Loucy (cell line): ENCODE measurements around the gene CPNE6.

Source experiments
- H2AFZ ChIP-seq: fragments of 200-600 bp; sonication (generic); 2 replicates; pipeline ENCODE4 v1.6.0; 2016; ENCODE audit warnings: antibody characterized with exemption, mild to moderate bottlenecking, low read length, moderate library complexity
- H3F3A ChIP-seq: fragments of 200-600 bp; 2 replicates; pipeline ENCODE4 v1.6.0; 2016; ENCODE audit warnings: antibody characterized with exemption, low read depth, mild to moderate bottlenecking
- H3K27me3 ChIP-seq: fragments of 200-600 bp; sonication (generic); 2 replicates; pipeline ENCODE4 v1.6.1; 2014; ENCODE audit warnings: low read length, mild to moderate bottlenecking; ENCODE audit not compliant: insufficient read depth, poor library complexity, severe bottlenecking
- H3K36me3 ChIP-seq: fragments of 200-600 bp; sonication (generic); 2 replicates; pipeline ENCODE4 v1.6.1; 2016; ENCODE audit warnings: low read length; ENCODE audit not compliant: insufficient read depth
- H3K4me1 ChIP-seq: fragments of 200-600 bp; sonication (generic); 2 replicates; pipeline ENCODE4 v1.5.1; 2014; ENCODE audit warnings: low read length, mild to moderate bottlenecking; ENCODE audit not compliant: insufficient read depth, poor library complexity, severe bottlenecking
- H3K4me2 ChIP-seq: fragments of 200-600 bp; sonication (generic); 2 replicates; pipeline ENCODE4 v1.6.0; 2014; ENCODE audit warnings: antibody characterized with exemption, low read length, low read depth, mild to moderate bottlenecking; ENCODE audit not compliant: poor library complexity, severe bottlenecking
- H3K4me3 ChIP-seq: fragments of 200-600 bp; sonication (generic); 2 replicates; pipeline ENCODE4 v1.5.1; 2014; ENCODE audit warnings: low read length, mild to moderate bottlenecking, mixed read lengths; ENCODE audit not compliant: poor library complexity, severe bottlenecking
- H3K79me2 ChIP-seq: fragments of 200-600 bp; sonication (generic); 2 replicates; pipeline ENCODE4 v1.6.1; 2014; ENCODE audit warnings: low read length; ENCODE audit not compliant: insufficient read depth
- H3K9ac ChIP-seq: fragments of 200-600 bp; sonication (generic); 2 replicates; pipeline ENCODE4 v1.6.0; 2014; ENCODE audit warnings: mild to moderate bottlenecking, low read depth, low read length, moderate library complexity; ENCODE audit not compliant: poor library complexity, severe bottlenecking
- H3K9me2 ChIP-seq: fragments of 200-600 bp; sonication (generic); replicated peaks from 2 replicates; pipeline ENCODE4 v1.6.1; 2016; ENCODE audit warnings: low read depth, low read length, mixed read lengths
- H3K9me3 ChIP-seq: fragments of 200-600 bp; sonication (generic); 2 replicates; pipeline ENCODE4 v1.6.1; 2014; ENCODE audit warnings: mild to moderate bottlenecking, antibody characterized with exemption, low read length, low read depth; ENCODE audit not compliant: insufficient read depth
- H4K20me1 ChIP-seq: fragments of 200-600 bp; sonication (generic); 2 replicates; pipeline ENCODE4 v1.6.0; 2014; ENCODE audit warnings: antibody characterized with exemption, low read length, mild to moderate bottlenecking; ENCODE audit not compliant: insufficient read depth, poor library complexity, severe bottlenecking
- EZH2phosphoT487 ChIP-seq: fragments of 200-600 bp; IDR thresholded peaks from 2 replicates; pipeline ENCODE4 v1.6.1; 2018; ENCODE audit warnings: antibody characterized with exemption, mild to moderate bottlenecking, moderate library complexity, borderline replicate concordance
- TF ChIP-seq, protein P1 (sequence below): fragments of 200-600 bp; sonication (generic); conservative IDR thresholded peaks from 2 replicates; pipeline ENCODE4 v1.5.1; 2014; ENCODE audit warnings: mild to moderate bottlenecking, antibody characterized with exemption, low read length

Gene CPNE6

DNA sequence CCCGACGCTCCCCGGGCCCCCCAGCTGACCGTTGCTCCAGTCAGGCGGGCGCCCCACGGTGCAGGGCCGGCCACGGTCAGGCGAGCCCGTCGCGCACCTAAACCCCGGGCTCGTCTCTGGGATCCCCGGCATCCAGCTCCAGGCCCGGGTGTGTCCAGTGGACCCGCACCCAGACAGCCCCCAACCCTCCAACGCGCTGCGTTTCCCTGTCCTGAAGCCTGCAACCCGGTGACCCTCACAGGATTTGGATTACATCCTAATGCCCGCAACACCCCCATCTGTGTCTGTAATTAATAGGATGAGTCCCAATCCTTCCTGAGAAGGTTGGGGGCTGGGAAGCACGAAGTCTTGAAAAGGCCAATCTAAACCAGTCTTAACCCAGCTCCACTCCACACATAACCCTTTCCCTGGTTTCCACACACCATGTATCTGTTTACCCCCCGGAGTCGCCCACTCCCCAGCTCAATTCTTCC, 10.4 kb downstream of the CPNE6 start:
- Histone ChIP-seq H4K20me1 (no peaks in the 10 kb centered on the region), H2AFZ (no peak overlapping the region; the same call in 1 of the 2 replicates), H3K36me3 (no peaks in the 10 kb centered on the region), H3K79me2 (no peaks in the 10 kb centered on the region), H3K9ac (peak overlapping the region; percentile 65), H3K4me1 (peaks cover 21% of the 10 kb centered on the region), H3K27me3 (no peaks in the 10 kb centered on the region), H3K4me3 (peak overlapping the region; percentile 74), H3K9me2 (no peaks in the 10 kb centered on the region), H3F3A (no peaks in the 10 kb centered on the region), H3K4me2 (peak overlapping the region; percentile 74), H3K9me3 (no peaks in the 10 kb centered on the region)
- TF ChIP-seq, protein P1, sequence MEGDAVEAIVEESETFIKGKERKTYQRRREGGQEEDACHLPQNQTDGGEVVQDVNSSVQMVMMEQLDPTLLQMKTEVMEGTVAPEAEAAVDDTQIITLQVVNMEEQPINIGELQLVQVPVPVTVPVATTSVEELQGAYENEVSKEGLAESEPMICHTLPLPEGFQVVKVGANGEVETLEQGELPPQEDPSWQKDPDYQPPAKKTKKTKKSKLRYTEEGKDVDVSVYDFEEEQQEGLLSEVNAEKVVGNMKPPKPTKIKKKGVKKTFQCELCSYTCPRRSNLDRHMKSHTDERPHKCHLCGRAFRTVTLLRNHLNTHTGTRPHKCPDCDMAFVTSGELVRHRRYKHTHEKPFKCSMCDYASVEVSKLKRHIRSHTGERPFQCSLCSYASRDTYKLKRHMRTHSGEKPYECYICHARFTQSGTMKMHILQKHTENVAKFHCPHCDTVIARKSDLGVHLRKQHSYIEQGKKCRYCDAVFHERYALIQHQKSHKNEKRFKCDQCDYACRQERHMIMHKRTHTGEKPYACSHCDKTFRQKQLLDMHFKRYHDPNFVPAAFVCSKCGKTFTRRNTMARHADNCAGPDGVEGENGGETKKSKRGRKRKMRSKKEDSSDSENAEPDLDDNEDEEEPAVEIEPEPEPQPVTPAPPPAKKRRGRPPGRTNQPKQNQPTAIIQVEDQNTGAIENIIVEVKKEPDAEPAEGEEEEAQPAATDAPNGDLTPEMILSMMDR: no peak
- no peak for TF ChIP-seq EZH2phosphoT487

DNA sequence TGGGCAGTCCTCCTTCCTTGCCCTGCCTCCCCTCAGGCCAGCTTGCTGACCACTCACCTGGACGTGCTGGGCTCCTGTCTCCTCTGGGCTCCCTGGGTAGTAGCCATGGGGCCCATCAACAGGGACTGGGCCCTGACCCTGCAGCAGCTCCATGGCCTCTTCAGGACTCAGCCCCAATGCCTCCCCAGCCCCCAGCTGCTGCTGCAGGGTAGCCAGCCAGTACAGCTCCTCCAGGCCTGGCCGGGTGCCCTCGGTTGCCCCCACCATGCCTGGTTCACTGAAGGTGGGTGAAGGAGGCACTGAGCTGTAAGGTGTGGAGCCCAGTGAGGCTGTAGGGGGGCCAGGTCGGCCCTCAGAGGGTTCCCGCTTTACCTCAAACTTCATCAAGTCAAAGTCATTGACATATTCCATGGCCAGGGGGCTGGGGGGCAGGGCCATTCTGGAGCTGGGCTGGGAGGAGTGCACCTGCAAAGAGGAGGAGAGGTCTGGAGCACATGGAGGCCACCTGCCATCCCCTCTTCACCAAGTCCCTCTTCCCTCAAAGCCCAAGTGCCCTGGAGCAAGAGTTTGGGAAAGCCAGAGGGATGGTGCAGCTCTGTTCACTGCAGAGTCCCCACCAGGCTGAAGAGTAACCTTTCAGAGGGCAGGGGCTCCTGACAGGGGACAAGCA, 11.2 kb downstream of the CPNE6 start:
- TF ChIP-seq, protein P1: no peak
- TF ChIP-seq EZH2phosphoT487: no peak
- Histone ChIP-seq H3K9ac (no peak overlapping the region), H3K4me1 (peaks cover 21% of the 10 kb centered on the region), H3K4me2 (no peak overlapping the region), H3K79me2 (no peaks in the 10 kb centered on the region), H2AFZ (no peak overlapping the region), H3K4me3 (no peak overlapping the region), H3F3A (no peaks in the 10 kb centered on the region), H3K9me3 (no peaks in the 10 kb centered on the region), H4K20me1 (no peaks in the 10 kb centered on the region), H3K9me2 (no peaks in the 10 kb centered on the region), H3K27me3 (no peaks in the 10 kb centered on the region), H3K36me3 (no peaks in the 10 kb centered on the region)

DNA sequence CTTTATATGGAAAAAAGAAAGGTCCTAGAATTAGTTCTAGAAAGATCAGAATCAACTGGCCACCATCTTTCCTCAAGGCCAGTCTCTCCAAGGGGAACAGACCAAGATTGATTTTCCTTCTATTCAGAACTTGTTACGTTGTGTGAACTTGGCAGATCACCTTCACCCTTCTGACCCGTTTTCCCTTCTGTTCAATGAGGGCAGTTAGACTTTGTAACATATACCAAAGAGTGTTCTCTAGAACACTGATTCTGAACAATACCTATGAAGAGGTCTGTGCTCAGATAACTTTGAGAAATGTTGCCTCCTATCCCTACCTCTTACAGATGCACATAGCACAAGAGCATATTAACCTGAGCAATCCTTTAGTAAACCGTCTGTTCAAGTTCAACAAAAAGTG, 12.1 kb downstream of the CPNE6 start:
- no peaks in the 10 kb centered on the region for H3K9me3 ChIP-seq
- H3K79me2 ChIP-seq: no peaks in the 10 kb centered on the region
- H3K4me3 ChIP-seq: no peak overlapping the region
- H3K4me1 ChIP-seq: peaks cover 21% of the 10 kb centered on the region
- H3K4me2 ChIP-seq: no peak overlapping the region
- no peaks in the 10 kb centered on the region for H4K20me1 ChIP-seq
- no peaks in the 10 kb centered on the region for H3K9me2 ChIP-seq
- TF ChIP-seq, protein P1: no peak
- no peak for TF ChIP-seq EZH2phosphoT487
- no peaks in the 10 kb centered on the region for H3F3A ChIP-seq
- H2AFZ ChIP-seq: no peak overlapping the region
- H3K9ac ChIP-seq: no peak overlapping the region
- no peaks in the 10 kb centered on the region for H3K36me3 ChIP-seq
- no peaks in the 10 kb centered on the region for H3K27me3 ChIP-seq
